ENCODE data around the gene RSPO1.

Gene RSPO1

GRCh38 chr1:37574834-37575480, 59.7 kb downstream of the RSPO1 start:
- no peak for TF ChIP-seq CTCF (IDR thresholded peaks at IDR 0.05; ENCODE audit: low read length, missing control alignments)
- H3K4me3 ChIP-seq (replicated peaks; ENCODE audit: low read depth, low read length), result no peak overlapping the region
- peak; percentile 54 for DNase-seq (ENCODE audit: low read depth)

- TF ChIP-seq CTCF (IDR thresholded peaks at IDR 0.05; ENCODE audit: low read length, missing control alignments), result no peak
- no peak overlapping the region for H3K4me3 ChIP-seq (replicated peaks; ENCODE audit: low read depth, low read length)
- no peak for DNase-seq (ENCODE audit: low read depth)
These were observed 64.0 kb downstream of the RSPO1 start for GRCh38 chr1:37570528-37571334.

GRCh38 chr1:37567023-37567422, 67.7 kb downstream of the RSPO1 start:
- no peak overlapping the region for H3K4me3 ChIP-seq (replicated peaks; ENCODE audit: low read depth, low read length)
- TF ChIP-seq CTCF (IDR thresholded peaks at IDR 0.05; ENCODE audit: low read length, missing control alignments), result no peak
- no peak for DNase-seq (ENCODE audit: low read depth)

- H3K4me3 ChIP-seq (replicated peaks; ENCODE audit: low read depth, low read length), result no peak overlapping the region
- no peak for DNase-seq (ENCODE audit: low read depth)
- no peak for TF ChIP-seq CTCF (IDR thresholded peaks at IDR 0.05; ENCODE audit: low read length, missing control alignments)
These were observed 69.8 kb downstream of the RSPO1 start for GRCh38 chr1:37564892-37565291.

- no peak overlapping the region for H3K4me3 ChIP-seq (replicated peaks; ENCODE audit: low read depth, low read length)
- TF ChIP-seq CTCF (IDR thresholded peaks at IDR 0.05; ENCODE audit: low read length, missing control alignments), result no peak
- DNase-seq (ENCODE audit: low read depth), result no peak
These were observed 71.7 kb downstream of the RSPO1 start for GRCh38 chr1:37562984-37563383.
